IMR-90 (cell line): Measurements from ENCODE around the gene CCDC141. TPM values are rescaled to one million over a fixed set of nuclear protein-coding genes. Genes with fewer than 3 reads are reported as not detected.

Experiments
- ATAC-seq: fragments of 200-7000 bp; cut with Tn5 transposase; 2 replicates; pipeline ENCODE4 v1.9.1; 2020; ENCODE audit warnings: low read depth, mild to moderate bottlenecking, moderate library complexity
- BruUV-seq: library from RNA; stranded (reverse); fragments of 400-500 nt; replicated peaks from 2 replicates; lab custom pipeline; 2021; lab: Mats Ljungman, UMichigan
- CTCF ChIA-PET: fragments of 300-600 bp; formaldehyde crosslinking; extraction: SDS; loops from one replicate; lab custom pipeline; 2021; ENCODE audit warnings: antibody characterized with exemption; lab: Yijun Ruan, JAX
- POLR2A ChIA-PET: fragments of 300-600 bp; sonication (Branson Sonifier 250); formaldehyde crosslinking; loops from one replicate; lab custom pipeline; 2022; ENCODE audit warnings: antibody characterized with exemption; ENCODE audit not compliant: unreplicated experiment; lab: Charles Lee
- DNase-seq: peaks from one replicate; pipeline ENCODE4 v3.0.0; 2013
- H2AFZ ChIP-seq: replicated peaks from 2 replicates; pipeline ENCODE3; 2013; ENCODE audit warnings: low read length, mild to moderate bottlenecking; ENCODE audit not compliant: poor library complexity
- H2AK5ac ChIP-seq: 2 replicates; pipeline ENCODE4 v1.6.1; 2013; ENCODE audit warnings: low read depth, low read length, inconsistent platforms
- H2AK9ac ChIP-seq: replicated peaks from 2 replicates; pipeline ENCODE3; 2013; ENCODE audit warnings: mild to moderate bottlenecking, low read depth, low read length, moderate library complexity; ENCODE audit not compliant: poor library complexity
- H2BK120ac ChIP-seq: 2 replicates; pipeline ENCODE4 v1.6.1; 2013; ENCODE audit warnings: low read depth, low read length, inconsistent platforms
- H2BK15ac ChIP-seq: 3 replicates; pipeline ENCODE4 v1.6.1; 2013; ENCODE audit warnings: low read depth, low read length, inconsistent platforms
- H2BK20ac ChIP-seq: 2 replicates; pipeline ENCODE4 v1.6.1; 2013; ENCODE audit warnings: low read depth, mild to moderate bottlenecking, inconsistent platforms, low read length, moderate library complexity
- H2BK5ac ChIP-seq: 2 replicates; pipeline ENCODE4 v1.6.1; 2013; ENCODE audit warnings: mild to moderate bottlenecking, low read depth, low read length, inconsistent platforms; ENCODE audit not compliant: poor library complexity, severe bottlenecking
- H3K14ac ChIP-seq: replicated peaks from 2 replicates; pipeline ENCODE4 v1.6.1; 2013; ENCODE audit warnings: low read depth, low read length, inconsistent platforms
- H3K18ac ChIP-seq: 2 replicates; pipeline ENCODE4 v1.6.1; 2013; ENCODE audit warnings: low read depth, low read length, control low read depth
- H3K23ac ChIP-seq: 2 replicates; pipeline ENCODE4 v1.6.1; 2013; ENCODE audit warnings: low read depth, low read length, inconsistent platforms
- H3K27ac ChIP-seq: 2 replicates; pipeline ENCODE4 v1.5.1; 2013; ENCODE audit warnings: mild to moderate bottlenecking, control low read depth, low read length; ENCODE audit not compliant: insufficient read depth
- H3K27me3 ChIP-seq: 2 replicates; pipeline ENCODE4 v1.6.1; 2013; ENCODE audit warnings: low read length; ENCODE audit not compliant: control insufficient read depth, insufficient read depth
- H3K36me3 ChIP-seq: 2 replicates; pipeline ENCODE4 v1.6.1; 2013; ENCODE audit warnings: low read length, mixed read lengths; ENCODE audit not compliant: control insufficient read depth, insufficient read depth
- H3K4ac ChIP-seq: 2 replicates; pipeline ENCODE4 v1.6.1; 2013; ENCODE audit warnings: low read depth, low read length, inconsistent platforms
- H3K4me1 ChIP-seq: 2 replicates; pipeline ENCODE4 v1.6.1; 2013; ENCODE audit warnings: low read length, mixed read lengths; ENCODE audit not compliant: control insufficient read depth, insufficient read depth
- H3K4me2 ChIP-seq: 2 replicates; pipeline ENCODE4 v1.6.1; 2013; ENCODE audit warnings: low read depth, mild to moderate bottlenecking, control low read depth, low read length, moderate library complexity
- H3K4me3 ChIP-seq: 2 replicates; pipeline ENCODE4 v1.5.1; 2013; ENCODE audit warnings: low read depth, mild to moderate bottlenecking, control low read depth, low read length, moderate library complexity; ENCODE audit not compliant: insufficient read depth
- H3K56ac ChIP-seq: 2 replicates; pipeline ENCODE4 v1.6.1; 2013; ENCODE audit warnings: low read length, inconsistent platforms; ENCODE audit not compliant: insufficient read depth; ENCODE audit errors: extremely low read depth
- H3K79me1 ChIP-seq, 2 experiments: 2 replicates each; pipeline ENCODE4 v1.6.1; 2013; ENCODE audit warnings: low read length in 2 of 2, inconsistent platforms in 1 of 2, low read depth in 1 of 2
- H3K9ac ChIP-seq: 2 replicates; pipeline ENCODE4 v1.6.1; 2013; ENCODE audit warnings: low read depth, low read length, control low read depth
- H3K9me1 ChIP-seq: 2 replicates; pipeline ENCODE4 v1.6.1; 2013; ENCODE audit warnings: low read length, inconsistent platforms; ENCODE audit not compliant: insufficient read depth
- H3K9me3 ChIP-seq: 2 replicates; pipeline ENCODE4 v1.6.1; 2013; ENCODE audit warnings: low read length; ENCODE audit not compliant: control insufficient read depth, insufficient read depth
- H4K20me1 ChIP-seq: 2 replicates; pipeline ENCODE4 v1.6.1; 2013; ENCODE audit warnings: low read length, inconsistent platforms; ENCODE audit not compliant: insufficient read depth
- H4K5ac ChIP-seq: 2 replicates; pipeline ENCODE4 v1.6.1; 2013; ENCODE audit warnings: mild to moderate bottlenecking, low read depth, low read length, control low read depth
- H4K8ac ChIP-seq, 2 experiments: 2 replicates each; pipeline ENCODE4 v1.6.1; 2013; ENCODE audit warnings: low read depth in 2 of 2, low read length in 2 of 2, control low read depth in 1 of 2, inconsistent platforms in 1 of 2
- H4K91ac ChIP-seq: 2 replicates; pipeline ENCODE4 v1.6.1; 2013; ENCODE audit warnings: low read depth, low read length, inconsistent platforms; ENCODE audit not compliant: insufficient read depth
- BHLHE40 ChIP-seq: fragments of 150-350 bp; IDR thresholded peaks from 2 replicates; pipeline ENCODE4 v1.6.1; 2016; ENCODE audit warnings: mild to moderate bottlenecking, low read depth, low read length
- CHD1 ChIP-seq: IDR thresholded peaks from 2 replicates; pipeline ENCODE4 v1.6.1; 2012; ENCODE audit warnings: low read depth, low read length, improper control_type of control experiment
- ELK1 ChIP-seq: fragments of 150-350 bp; IDR thresholded peaks from 2 replicates; pipeline ENCODE4 v1.6.1; 2016; ENCODE audit warnings: low read depth, mild to moderate bottlenecking, low read length, moderate library complexity, borderline replicate concordance
- FOS ChIP-seq: fragments of 150-350 bp; IDR thresholded peaks from 2 replicates; pipeline ENCODE4 v1.6.1; 2016; ENCODE audit warnings: low read depth, low read length
- MAZ ChIP-seq: IDR thresholded peaks from 2 replicates; pipeline ENCODE4 v1.6.1; 2012; ENCODE audit warnings: low read depth, mild to moderate bottlenecking, low read length, improper control_type of control experiment, moderate library complexity, borderline replicate concordance
- MXI1 ChIP-seq: IDR thresholded peaks from 2 replicates; pipeline ENCODE4 v1.6.1; 2012; ENCODE audit warnings: low read depth, mild to moderate bottlenecking, low read length, moderate library complexity, borderline replicate concordance
- NFE2L2 ChIP-seq: fragments of 150-350 bp; IDR thresholded peaks from 2 replicates; pipeline ENCODE4 v1.6.1; 2016; ENCODE audit warnings: low read depth, mild to moderate bottlenecking, low read length
- RCOR1 ChIP-seq: IDR thresholded peaks from 2 replicates; pipeline ENCODE4 v1.6.1; 2012; ENCODE audit warnings: mild to moderate bottlenecking, low read length, improper control_type of control experiment; ENCODE audit not compliant: insufficient replicate concordance
- RFX5 ChIP-seq: IDR thresholded peaks from 2 replicates; pipeline ENCODE4 v1.8.0; 2012; ENCODE audit warnings: low read depth, mild to moderate bottlenecking, low read length, moderate library complexity
- SMC3 ChIP-seq: fragments of 150-350 bp; IDR thresholded peaks from 2 replicates; pipeline ENCODE4 v1.6.1; 2016; ENCODE audit warnings: low read depth, mild to moderate bottlenecking, antibody characterized with exemption, low read length, moderate library complexity
- WGBS, 2 experiments: methylation state at CpG; one replicate each; pipeline versions ENCODE4 v1.1.5 to v1.1.7; 2013; ENCODE audit warnings: missing lambda C conversion rate in 2 of 2; ENCODE audit not compliant: insufficient read length in 1 of 2; ENCODE audit errors: extremely low coverage in 2 of 2; 5-methylcytosine and 5-hydroxymethylcytosine counted together
- dilution Hi-C: fragments of 300-500 bp; cut with HindIII; formaldehyde crosslinking; loops from one replicate; pipeline ENCODE4 v1.14.3; 2018; ENCODE audit warnings: low sequenced_read_pairs; ENCODE audit not compliant: unreplicated experiment
- in situ Hi-C: fragments of 300-500 bp; cut with MboI; formaldehyde crosslinking; loops from 3 replicates; pipeline ENCODE4 v1.14.3; 2019; ENCODE audit warnings: low sequenced_read_pairs, inconsistent platforms, mixed read lengths
- intact Hi-C: fragments of 100-400 bp; cut with micrococcal nuclease; formaldehyde crosslinking; loops from 2 replicates; pipeline ENCODE4 v1.10.0; 2022
- polyA plus RNA-seq, 3 experiments: library from polyadenylated mRNA; depleted of rRNA; stranded (reverse); fragments of >200 nt; gene quantifications; 2 replicates each; pipeline ENCODE4 v1.2.3, GENCODE V29; 2012; ENCODE audit warnings: low replicate concordance in 1 of 3
- total RNA-seq: library from RNA; depleted of rRNA; stranded (reverse); fragments of >200 nt; gene quantifications from 2 replicates; pipeline ENCODE4 v1.2.3, GENCODE V29; 2012
- TF ChIP-seq, protein P1 (sequence below): conservative IDR thresholded peaks from 2 replicates; pipeline ENCODE4 v1.5.1; 2012; ENCODE audit warnings: mild to moderate bottlenecking, low read depth, low read length, improper control_type of control experiment

CCDC141 gene
- total and polyA plus RNA-seq, 2 of the 4 experiments (the other 2 are of a cell fraction), result not detected

GRCh38 chr2:178848335-178848734, 201.6 kb downstream of the CCDC141 start:
- H4K91ac ChIP-seq, result no peak overlapping the region
- no peak overlapping the region for H3K4me2 ChIP-seq
- intact Hi-C loops (no loop called here), in situ Hi-C loops (no loop called here), dilution Hi-C loops (no loop called here)
- WGBS, 2 experiments, result 90% methylated on average over 4 of the region's 5 CpGs; no CpG with 5 or more reads in 1 of the 2 experiments
- H3K56ac ChIP-seq, result no peak overlapping the region
- H2BK5ac ChIP-seq, result no peak overlapping the region
- ATAC-seq, result no peak
- H2BK15ac ChIP-seq, result no peak overlapping the region
- no peak for DNase-seq
- no peaks in the 10 kb centered on the region for H3K9me1 ChIP-seq
- H3K18ac ChIP-seq, result no peak overlapping the region
- no peak overlapping the region for H2BK20ac ChIP-seq
- H3K4me3 ChIP-seq, result no peak overlapping the region
- no peak overlapping the region for H3K14ac ChIP-seq
- H3K4ac ChIP-seq, result no peak overlapping the region
- no peak overlapping the region for H3K23ac ChIP-seq
- no peak overlapping the region for H2AK5ac ChIP-seq
- no peaks in the 10 kb centered on the region for H4K20me1 ChIP-seq
- no peaks in the 10 kb centered on the region for H3K9me3 ChIP-seq
- no peak overlapping the region for H3K9ac ChIP-seq
- H2BK120ac ChIP-seq, result no peak overlapping the region
- no peaks in the 10 kb centered on the region for H3K27me3 ChIP-seq
- BruUV-seq, result no TSS peak
- H4K8ac ChIP-seq, result no peak overlapping the region
- no peak overlapping the region for H3K27ac ChIP-seq
- CTCF ChIA-PET, result no interaction called here
- no peak overlapping the region for H2AK9ac ChIP-seq
- H4K5ac ChIP-seq, result no peak overlapping the region
- no peak overlapping the region for H2AFZ ChIP-seq
- H3K79me1 ChIP-seq, result no peaks in the 10 kb centered on the region
- POLR2A ChIA-PET, result no interaction called here
- no peaks in the 10 kb centered on the region for H3K36me3 ChIP-seq
- H3K4me1 ChIP-seq, result no peaks in the 10 kb centered on the region; the same call in 1 of the 2 replicates
- TF ChIP-seq RCOR1 (no peak), BHLHE40 (no peak), MAZ (no peak), ELK1 (no peak), FOS (no peak), RFX5 (no peak), CHD1 (no peak), NFE2L2 (no peak), MXI1 (no peak), SMC3 (no peak)
- TF ChIP-seq, protein P1, sequence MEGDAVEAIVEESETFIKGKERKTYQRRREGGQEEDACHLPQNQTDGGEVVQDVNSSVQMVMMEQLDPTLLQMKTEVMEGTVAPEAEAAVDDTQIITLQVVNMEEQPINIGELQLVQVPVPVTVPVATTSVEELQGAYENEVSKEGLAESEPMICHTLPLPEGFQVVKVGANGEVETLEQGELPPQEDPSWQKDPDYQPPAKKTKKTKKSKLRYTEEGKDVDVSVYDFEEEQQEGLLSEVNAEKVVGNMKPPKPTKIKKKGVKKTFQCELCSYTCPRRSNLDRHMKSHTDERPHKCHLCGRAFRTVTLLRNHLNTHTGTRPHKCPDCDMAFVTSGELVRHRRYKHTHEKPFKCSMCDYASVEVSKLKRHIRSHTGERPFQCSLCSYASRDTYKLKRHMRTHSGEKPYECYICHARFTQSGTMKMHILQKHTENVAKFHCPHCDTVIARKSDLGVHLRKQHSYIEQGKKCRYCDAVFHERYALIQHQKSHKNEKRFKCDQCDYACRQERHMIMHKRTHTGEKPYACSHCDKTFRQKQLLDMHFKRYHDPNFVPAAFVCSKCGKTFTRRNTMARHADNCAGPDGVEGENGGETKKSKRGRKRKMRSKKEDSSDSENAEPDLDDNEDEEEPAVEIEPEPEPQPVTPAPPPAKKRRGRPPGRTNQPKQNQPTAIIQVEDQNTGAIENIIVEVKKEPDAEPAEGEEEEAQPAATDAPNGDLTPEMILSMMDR, result no peak
